Smooth muscle cell (in vitro differentiated cells): ENCODE results near the gene PCCB. TPM values are rescaled to one million over a fixed set of nuclear protein-coding genes. Genes with fewer than 3 reads are reported as not detected.

Source experiments
- DNase-seq: peaks from one replicate; lab custom pipeline; 2025; ENCODE audit not compliant: unreplicated experiment; lab: John Stamatoyannopoulos, UW
- H2AFZ ChIP-seq: fragments of 200-600 bp; sonication (generic); 2 replicates; pipeline ENCODE4 v1.6.0; 2016; ENCODE audit warnings: antibody characterized with exemption, low read depth, mild to moderate bottlenecking
- H3F3A ChIP-seq: fragments of 200-600 bp; sonication (generic); 2 replicates; pipeline ENCODE4 v1.6.0; 2017; ENCODE audit warnings: antibody characterized with exemption, low read depth
- H3K27ac ChIP-seq: fragments of 200-600 bp; sonication (generic); 2 replicates; pipeline ENCODE4 v1.5.1; 2016; ENCODE audit warnings: low read depth, mild to moderate bottlenecking
- H3K27me3 ChIP-seq: fragments of 200-600 bp; sonication (generic); 2 replicates; pipeline ENCODE4 v1.6.1; 2016; ENCODE audit warnings: low read depth, mild to moderate bottlenecking
- H3K36me3 ChIP-seq: fragments of 200-600 bp; sonication (generic); 2 replicates; pipeline ENCODE4 v1.5.1; 2016; ENCODE audit warnings: low read depth
- H3K4me1 ChIP-seq: fragments of 200-600 bp; sonication (generic); 2 replicates; pipeline ENCODE4 v1.5.1; 2016; ENCODE audit warnings: low read depth
- H3K4me2 ChIP-seq: fragments of 200-600 bp; sonication (generic); 2 replicates; pipeline ENCODE4 v1.6.0; 2016; ENCODE audit warnings: mild to moderate bottlenecking
- H3K4me3 ChIP-seq: fragments of 200-600 bp; sonication (generic); 2 replicates; pipeline ENCODE4 v1.5.1; 2016; ENCODE audit warnings: mild to moderate bottlenecking
- H3K79me2 ChIP-seq: fragments of 200-600 bp; sonication (generic); 2 replicates; pipeline ENCODE4 v1.6.0; 2016; ENCODE audit warnings: low read depth, mild to moderate bottlenecking
- H3K9ac ChIP-seq: fragments of 200-600 bp; sonication (generic); 2 replicates; pipeline ENCODE4 v1.6.0; 2016; ENCODE audit warnings: low read depth
- H3K9me3 ChIP-seq: fragments of 200-600 bp; sonication (generic); replicated peaks from 2 replicates; pipeline ENCODE4 v1.5.1; 2016; ENCODE audit warnings: low read depth
- H4K20me1 ChIP-seq: fragments of 200-600 bp; sonication (generic); 2 replicates; pipeline ENCODE4 v1.6.0; 2016; ENCODE audit warnings: low read depth
- CTCF ChIP-seq: fragments of 200-600 bp; sonication (generic); IDR thresholded peaks from 2 replicates; pipeline ENCODE4 v1.5.1; 2017; ENCODE audit warnings: borderline replicate concordance, mild to moderate bottlenecking, antibody characterized with exemption; ENCODE audit not compliant: insufficient read depth, poor library complexity, severe bottlenecking
- WGBS: methylation state at CpG from one replicate; pipeline ENCODE4 v1.1.7; 2016; ENCODE audit warnings: low lambda C conversion rate; 5-methylcytosine and 5-hydroxymethylcytosine counted together
- polyA plus RNA-seq: library from polyadenylated mRNA; unstranded; fragments of >200 nt; fragmentation: Nextera tagmentation; extraction: Ambion mirVana; gene quantifications from 2 replicates; pipeline ENCODE4 v1.2.1, GENCODE V29; 2016
- total RNA-seq: library from RNA; depleted of rRNA; stranded (reverse); fragments of >200 nt; gene quantifications from 2 replicates; pipeline ENCODE4 v1.2.3, GENCODE V29; 2014

PCCB gene
- total RNA-seq (17.6 and 26.4 TPM in 2 replicates), polyA plus RNA-seq (21.6 and 27.7 TPM in 2 replicates)

GRCh38 chr3:136250059-136250902 is at the start of gene PCCB:
Gene PCCB (plus strand): TSS chr3:136250340. CDS start chr3:136250376, 36 bp downstream.
- Histone ChIP-seq H3K4me2 (peak within 1 kb of the TSS; percentile 94), H3K9me3 (no peaks in the 10 kb centered on the region), H3K27ac (peak within 1 kb of the TSS; percentile 85), H3K79me2 (peaks cover 15% of the 10 kb centered on the region), H3K9ac (peak within 1 kb of the TSS; percentile 91), H3F3A (no peaks in the 10 kb centered on the region), H4K20me1 (no peaks in the 10 kb centered on the region), H3K4me3 (peak within 1 kb of the TSS; percentile 81), H3K36me3 (no peaks in the 10 kb centered on the region), H3K27me3 (no peaks in the 10 kb centered on the region), H3K4me1 (no peaks in the 10 kb centered on the region), H2AFZ (peak within 1 kb of the TSS; percentile 81)
- TF ChIP-seq CTCF, result peak; percentile 48
- DNase-seq, result peak; percentile 95
- 1% methylated on average over 64 of the region's 64 CpGs for WGBS

- no peaks in the 10 kb centered on the region for H3K4me1 ChIP-seq
- no peak overlapping the region for H3K27ac ChIP-seq
- H3K4me3 ChIP-seq, result no peak overlapping the region
Observed at GRCh38 chr3:136207489-136208115, 42.5 kb upstream of the PCCB start.

GRCh38 chr3:136209921-136210320 is 40.2 kb upstream of the PCCB start:
- Histone ChIP-seq H3K27me3 (peaks cover 6% of the 10 kb centered on the region), H3K36me3 (no peaks in the 10 kb centered on the region), H3K4me3 (no peak overlapping the region), H4K20me1 (no peaks in the 10 kb centered on the region), H3K4me1 (no peaks in the 10 kb centered on the region), H3K79me2 (no peaks in the 10 kb centered on the region), H3K4me2 (peak overlapping the region; percentile 8), H3K9me3 (no peaks in the 10 kb centered on the region), H2AFZ (no peak overlapping the region), H3K9ac (no peak overlapping the region), H3K27ac (no peak overlapping the region), H3F3A (no peaks in the 10 kb centered on the region)
- no peak for TF ChIP-seq CTCF
- DNase-seq, result no peak

More at GRCh38 chr3:136207489-136208115, 42.5 kb upstream of the PCCB start:
- no peaks in the 10 kb centered on the region for H3K36me3 ChIP-seq
- H2AFZ ChIP-seq, result no peak overlapping the region
- no peak for TF ChIP-seq CTCF
- no peaks in the 10 kb centered on the region for H3F3A ChIP-seq
- H3K9ac ChIP-seq, result no peak overlapping the region
- H3K9me3 ChIP-seq, result no peaks in the 10 kb centered on the region
- H4K20me1 ChIP-seq, result no peaks in the 10 kb centered on the region
- no peaks in the 10 kb centered on the region for H3K79me2 ChIP-seq
- H3K27me3 ChIP-seq, result peaks cover 6% of the 10 kb centered on the region
- DNase-seq, result no peak
- WGBS, result 90% methylated on average over 4 of the region's 4 CpGs
- H3K4me2 ChIP-seq, result no peak overlapping the region
